Measurements from ENCODE around the gene OR4B1.

- TF ChIP-seq POLR2A (IDR thresholded peaks at IDR 0.05; ENCODE audit: control extremely low read depth in 1 of 2, low read depth in 2 of 2, low read length in 2 of 2): no peak
- no peak for TF ChIP-seq EP300 (IDR thresholded peaks at IDR 0.05; ENCODE audit: borderline replicate concordance in 1 of 2, low read depth in 2 of 2, low read length in 2 of 2)
These were observed 36.0 kb upstream of the OR4B1 start for GRCh38 chr11:48180627-48181026.
